HEK293T (cell line): ENCODE data around the gene BMAL1.

Experiments
- CTCF ChIA-PET: fragments of 350-600 bp; formaldehyde crosslinking; extraction: SDS; loops from one replicate; lab custom pipeline; 2021; ENCODE audit warnings: antibody characterized with exemption, inconsistent platforms; lab: Yijun Ruan, JAX
- POLR2A ChIA-PET: fragments of 350-600 bp; formaldehyde crosslinking; extraction: SDS; loops from one replicate; lab custom pipeline; 2020; ENCODE audit warnings: antibody characterized with exemption, inconsistent platforms; lab: Yijun Ruan, JAX
- DNase-seq: peaks from one replicate; pipeline ENCODE4 v3.0.0; 2012; ENCODE audit warnings: mixed read lengths; ENCODE audit errors: extremely low spot score
- ARNT ChIP-seq: fragments of 450-650 bp; IDR thresholded peaks from 2 replicates; pipeline ENCODE4 v1.6.1; 2017; ENCODE audit warnings: mild to moderate bottlenecking
- BHLHE40 ChIP-seq: fragments of 450-650 bp; IDR thresholded peaks from 2 replicates; pipeline ENCODE4 v1.6.1; 2016; ENCODE audit warnings: mild to moderate bottlenecking, moderate library complexity, borderline replicate concordance
- CTBP1 ChIP-seq: fragments of 450-650 bp; IDR thresholded peaks from 2 replicates; pipeline ENCODE4 v1.6.1; 2016; ENCODE audit warnings: borderline replicate concordance
- ELF4 ChIP-seq: fragments of 450-650 bp; IDR thresholded peaks from 2 replicates; pipeline ENCODE4 v1.6.1; 2017; ENCODE audit warnings: antibody characterized with exemption
- FOXA1 ChIP-seq: fragments of 450-650 bp; IDR thresholded peaks from 2 replicates; pipeline ENCODE4 v1.6.1; 2016; ENCODE audit warnings: mild to moderate bottlenecking
- FOXK2 ChIP-seq: fragments of 450-650 bp; IDR thresholded peaks from 2 replicates; pipeline ENCODE4 v1.6.1; 2016; ENCODE audit warnings: mild to moderate bottlenecking
- FOXM1 ChIP-seq: fragments of 450-650 bp; IDR thresholded peaks from 2 replicates; pipeline ENCODE4 v1.6.1; 2017; ENCODE audit warnings: mild to moderate bottlenecking, borderline replicate concordance
- HDGF ChIP-seq: fragments of 450-650 bp; IDR thresholded peaks from 2 replicates; pipeline ENCODE4 v1.6.1; 2017; ENCODE audit warnings: antibody characterized with exemption, borderline replicate concordance
- L3MBTL2 ChIP-seq: fragments of 450-650 bp; conservative IDR thresholded peaks from 2 replicates; pipeline ENCODE4 v1.6.1; 2016; ENCODE audit warnings: mild to moderate bottlenecking
- LEF1 ChIP-seq: fragments of 450-650 bp; IDR thresholded peaks from 2 replicates; pipeline ENCODE4 v1.6.1; 2017; ENCODE audit warnings: mild to moderate bottlenecking, borderline replicate concordance
- NFRKB ChIP-seq: fragments of 450-650 bp; IDR thresholded peaks from 2 replicates; pipeline ENCODE4 v1.6.1; 2016; ENCODE audit warnings: mild to moderate bottlenecking, moderate library complexity
- PKNOX1 ChIP-seq: fragments of 450-650 bp; IDR thresholded peaks from 2 replicates; pipeline ENCODE4 v1.6.1; 2016
- SP1 ChIP-seq: fragments of 450-650 bp; IDR thresholded peaks from 2 replicates; pipeline ENCODE4 v1.6.1; 2017
- SUZ12 ChIP-seq: fragments of 450-650 bp; IDR thresholded peaks from 2 replicates; pipeline ENCODE4 v1.6.1; 2016; ENCODE audit warnings: mild to moderate bottlenecking
- TARDBP ChIP-seq: fragments of 450-650 bp; IDR thresholded peaks from 2 replicates; pipeline ENCODE4 v1.6.1; 2016
- ZNF384 ChIP-seq: fragments of 450-650 bp; IDR thresholded peaks from 2 replicates; pipeline ENCODE4 v1.6.1; 2016

BMAL1 gene

GRCh38 chr11:13237761-13238160 is 39.8 kb upstream of the BMAL1 start:
- ChIA-PET POLR2A (no interaction called here), CTCF (interaction anchor here (1.0 to 1.6 kb wide), 3 partner anchors 10 to 27 kb away, joined by 3 to 5 read pairs (median 5); no protein-coding TSS in a partner anchor)
- TF ChIP-seq FOXK2 (no peak), BHLHE40 (no peak), ARNT (no peak), CTBP1 (no peak), L3MBTL2 (no peak), FOXM1 (no peak), ELF4 (no peak), SUZ12 (no peak), PKNOX1 (no peak), HDGF (no peak), NFRKB (no peak)
- DNase-seq: no peak

- ChIA-PET POLR2A (no interaction called here), CTCF (interaction anchor here (0.6 to 1.6 kb wide), 5 partner anchors 9 to 29 kb away, joined by 3 to 5 read pairs (median 4); no protein-coding TSS in a partner anchor)
- TF ChIP-seq SP1: no peak
- TF ChIP-seq TARDBP: no peak
- TF ChIP-seq ZNF384: no peak
- TF ChIP-seq FOXK2: no peak
- TF ChIP-seq HDGF: no peak
- TF ChIP-seq FOXM1: no peak
- TF ChIP-seq SUZ12: no peak
- no peak for TF ChIP-seq PKNOX1
- no peak for TF ChIP-seq L3MBTL2
- TF ChIP-seq CTBP1: no peak
- TF ChIP-seq BHLHE40: no peak
- no peak for TF ChIP-seq LEF1
- no peak for TF ChIP-seq ELF4
- no peak for TF ChIP-seq ARNT
- no peak for TF ChIP-seq FOXA1
- no peak for TF ChIP-seq NFRKB
- DNase-seq: peak; percentile 52
These were observed 38.6 kb upstream of the BMAL1 start for GRCh38 chr11:13238879-13239514.

- POLR2A ChIA-PET: no interaction called here
- CTCF ChIA-PET: interaction anchor here (0.9 kb wide), 1 partner anchor 32 kb away, joined by 3 read pairs; no protein-coding TSS in a partner anchor
- DNase-seq: no peak
- TF ChIP-seq CTBP1 (no peak), PKNOX1 (no peak)
These were observed 35.0 kb upstream of the BMAL1 start for GRCh38 chr11:13242564-13242963.

GRCh38 chr11:13247606-13248296 is 29.8 kb upstream of the BMAL1 start:
- CTCF ChIA-PET: interaction anchor here (1.5 kb wide), 1 partner anchor 9 kb away, joined by 3 read pairs; no protein-coding TSS in a partner anchor
- POLR2A ChIA-PET: interaction anchor here (0.6 kb wide), 1 partner anchor 282 kb away, joined by 3 read pairs; no protein-coding TSS in a partner anchor
- TF ChIP-seq CTBP1 (no peak), SP1 (no peak), FOXA1 (no peak), HDGF (no peak), LEF1 (no peak), TARDBP (no peak), FOXM1 (no peak), ARNT (no peak), ZNF384 (no peak), NFRKB (no peak), PKNOX1 (no peak), ELF4 (no peak), L3MBTL2 (no peak), SUZ12 (no peak), FOXK2 (no peak)

GRCh38 chr11:13249177-13249576 is 28.4 kb upstream of the BMAL1 start:
- ChIA-PET POLR2A (no interaction called here), CTCF (interaction anchor here (1.0 kb wide), 1 partner anchor 10 kb away, joined by 3 read pairs; no protein-coding TSS in a partner anchor)
- TF ChIP-seq PKNOX1 (no peak), FOXM1 (no peak), ELF4 (no peak), ZNF384 (no peak), BHLHE40 (no peak), SP1 (no peak), NFRKB (no peak), LEF1 (no peak), FOXK2 (no peak), L3MBTL2 (no peak), TARDBP (no peak), CTBP1 (no peak), FOXA1 (no peak), HDGF (no peak), SUZ12 (no peak), ARNT (no peak)
- DNase-seq: no peak

More at GRCh38 chr11:13247606-13248296, 29.8 kb upstream of the BMAL1 start:
- no peak for DNase-seq
